NB4 (cell line): ENCODE results near the gene MTFP1.

Source experiments
- CTCF ChIP-seq: IDR thresholded peaks from one replicate; pipeline ENCODE4 v1.5.1; 2012; ENCODE audit warnings: low read depth, low read length
- POLR2A ChIP-seq: IDR thresholded peaks from 2 replicates; pipeline ENCODE4 v1.6.1; 2011; ENCODE audit warnings: mild to moderate bottlenecking; ENCODE audit not compliant: insufficient read length; ENCODE audit errors: extremely low read depth

GRCh38 chr22:30400159-30400558 is 25.4 kb upstream of the MTFP1 start:
- TF ChIP-seq CTCF (no peak), POLR2A (no peak)
